HK-2 (cell line): ENCODE measurements around the gene TLE4.
"Not testable (repeated sequence)": the region's sequence is repeated elsewhere in the genome, so short reads cannot be mapped to it uniquely, and the experiment has no call there.

Source experiments
- DNase-seq: peaks from one replicate; pipeline ENCODE4 v3.0.0-alpha.2; 2018; ENCODE audit not compliant: unreplicated experiment

Gene TLE4

DNA sequence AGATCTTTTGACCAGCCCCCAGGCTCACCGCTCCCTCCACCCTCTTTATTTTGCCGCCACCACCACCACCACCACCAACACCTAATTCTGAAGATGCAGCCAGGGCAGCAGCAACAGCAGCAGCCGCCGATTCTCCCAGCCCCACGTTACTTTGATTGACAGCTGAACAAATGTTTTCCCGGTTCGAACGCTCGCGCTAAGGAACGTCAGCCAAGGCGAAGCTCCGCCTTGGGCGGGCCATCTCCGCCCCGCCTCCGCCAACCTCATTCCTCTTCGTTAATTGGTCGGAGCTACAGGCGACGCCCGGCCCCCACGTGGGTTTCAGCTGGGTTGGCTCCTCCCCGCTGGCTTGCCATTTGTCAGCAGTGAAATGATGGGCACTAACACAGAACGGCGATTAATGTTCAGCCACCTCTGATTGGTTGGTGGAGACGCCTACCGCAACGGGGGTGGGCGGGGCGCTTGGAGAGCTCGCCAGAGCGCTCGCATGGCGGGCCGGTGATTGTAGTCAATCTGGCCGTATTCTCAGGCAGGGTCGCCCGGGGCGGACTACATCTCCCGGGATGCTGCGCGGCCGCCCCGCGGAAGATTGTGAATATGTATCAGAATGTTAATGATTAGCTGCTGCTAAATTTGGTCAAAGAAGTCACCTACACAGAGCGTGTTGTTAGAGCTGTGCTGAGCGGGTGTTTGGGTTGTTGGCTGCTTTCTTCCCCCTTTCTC lies at the start of gene TLE4:
Gene TLE4, plus strand, starts transcription at position 657 of the 723 bp plus-strand sequence. CDS start 826 bp downstream, outside the sequence.
- peak; percentile 88 for DNase-seq

DNA sequence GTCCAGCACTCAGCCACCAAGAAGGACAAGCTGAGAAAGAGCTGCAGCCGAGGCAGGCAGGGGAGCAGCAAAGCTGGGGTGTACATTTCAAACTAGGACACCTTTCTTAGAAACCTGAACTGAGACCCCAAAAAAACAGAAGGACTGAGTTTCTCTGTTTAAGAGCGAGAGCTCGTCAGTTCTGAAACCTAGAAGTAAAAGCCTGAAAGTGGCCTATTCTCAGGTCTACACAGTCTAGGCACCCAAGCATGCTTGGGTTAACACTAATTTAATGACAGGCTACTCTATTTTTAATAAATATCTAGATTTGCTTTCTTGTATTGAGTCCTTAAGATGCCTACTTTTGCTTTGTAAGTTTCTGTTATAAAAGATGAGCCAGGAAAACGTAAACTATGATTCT lies 49.0 kb upstream of the TLE4 start:
- no peak for DNase-seq

DNA sequence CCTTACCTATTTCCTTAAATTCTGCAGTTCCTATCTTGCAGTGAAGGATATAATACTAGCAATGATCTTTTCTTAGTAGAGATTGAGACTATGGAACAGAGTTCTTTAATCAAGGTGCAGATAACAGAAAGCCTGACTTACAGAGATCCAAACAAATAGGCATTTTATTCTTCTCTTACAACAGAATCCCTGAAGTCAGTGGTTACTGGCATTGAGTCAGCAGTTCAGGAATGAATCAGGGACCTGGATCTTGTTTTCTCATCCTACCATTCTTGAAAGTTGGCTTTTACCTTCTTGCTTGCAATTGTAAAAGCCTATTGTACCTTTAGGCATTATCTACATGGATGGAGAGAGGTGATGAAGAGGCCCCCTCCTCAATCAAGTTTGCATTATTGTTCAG lies 47.5 kb upstream of the TLE4 start:
- no peak for DNase-seq

DNA sequence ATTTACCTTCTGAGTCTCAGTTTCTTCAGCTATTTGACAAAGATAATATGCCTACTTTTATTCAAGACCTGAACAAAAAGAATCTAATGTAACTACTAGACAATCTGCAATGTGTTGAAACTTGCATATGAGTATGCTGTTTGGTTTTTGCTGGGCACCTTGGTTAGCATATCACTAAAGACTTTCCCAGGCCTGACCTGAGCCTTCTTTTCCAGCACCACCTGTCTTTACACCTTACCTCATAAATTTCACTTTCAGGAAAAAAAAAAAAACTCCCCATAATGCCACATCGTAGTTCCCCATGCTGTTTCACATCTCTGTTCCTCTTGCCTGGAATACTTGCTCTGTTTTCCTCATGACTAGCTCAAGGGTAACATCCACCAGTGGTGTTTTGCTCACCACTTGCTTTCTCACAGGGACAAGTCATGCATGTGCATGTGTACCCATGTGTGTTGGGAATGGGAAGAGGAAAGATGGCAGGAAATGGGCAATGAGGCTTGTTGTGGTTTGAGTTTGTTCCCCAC lies 45.6 kb upstream of the TLE4 start:
- DNase-seq = no peak

- no peak for DNase-seq
Observed at GRCh38 chr9:79535534-79535933, 36.2 kb upstream of the TLE4 start.

DNA sequence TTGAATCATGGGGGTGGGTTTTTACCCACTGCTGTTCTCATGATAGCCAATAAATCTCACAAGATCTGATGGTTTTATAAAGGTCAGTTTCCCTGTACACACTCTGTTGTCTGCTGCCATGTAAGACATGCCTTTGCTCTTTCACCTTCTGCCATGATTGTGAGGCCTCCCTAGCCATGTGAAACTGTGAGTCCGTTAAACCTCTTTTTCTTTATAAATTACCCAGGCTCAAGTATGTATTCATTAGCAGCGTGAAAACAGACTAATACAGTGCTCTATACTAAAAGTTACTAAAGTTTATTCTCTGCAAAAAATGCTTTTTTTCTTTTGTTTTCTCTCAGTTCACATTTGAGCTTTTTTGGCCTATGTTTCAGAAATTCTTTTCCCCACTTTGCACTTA lies 33.9 kb upstream of the TLE4 start:
- no peak for DNase-seq

- no peak for DNase-seq
Observed at GRCh38 chr9:79542735-79543620, 28.8 kb upstream of the TLE4 start.

GRCh38 chr9:79544375-79544774 lies 27.4 kb upstream of the TLE4 start:
- DNase-seq = not testable (repeated sequence)

GRCh38 chr9:79551586-79551985 lies 20.2 kb upstream of the TLE4 start:
- no peak for DNase-seq

DNA sequence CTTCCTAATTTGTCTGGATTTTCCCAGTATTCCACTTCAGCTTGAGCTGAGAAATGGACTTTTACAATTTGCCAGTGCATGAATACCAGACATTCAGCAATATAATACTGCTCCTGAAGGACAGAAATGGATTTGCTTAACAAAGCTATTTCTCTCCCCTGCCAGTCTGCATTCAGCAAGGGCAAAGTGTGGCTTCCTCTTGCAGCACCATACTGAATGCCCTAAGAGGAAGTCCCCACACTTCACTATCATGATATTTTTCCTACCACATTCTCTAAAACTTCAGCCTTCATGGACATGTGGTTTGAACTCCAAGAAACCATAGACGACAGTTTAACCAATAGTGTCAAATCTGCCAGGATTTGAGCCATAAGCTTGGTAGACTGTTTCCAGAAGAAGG lies 19.8 kb upstream of the TLE4 start:
- DNase-seq = no peak

- DNase-seq = no peak
Observed at GRCh38 chr9:79555474-79556089, 16.2 kb upstream of the TLE4 start.

DNA sequence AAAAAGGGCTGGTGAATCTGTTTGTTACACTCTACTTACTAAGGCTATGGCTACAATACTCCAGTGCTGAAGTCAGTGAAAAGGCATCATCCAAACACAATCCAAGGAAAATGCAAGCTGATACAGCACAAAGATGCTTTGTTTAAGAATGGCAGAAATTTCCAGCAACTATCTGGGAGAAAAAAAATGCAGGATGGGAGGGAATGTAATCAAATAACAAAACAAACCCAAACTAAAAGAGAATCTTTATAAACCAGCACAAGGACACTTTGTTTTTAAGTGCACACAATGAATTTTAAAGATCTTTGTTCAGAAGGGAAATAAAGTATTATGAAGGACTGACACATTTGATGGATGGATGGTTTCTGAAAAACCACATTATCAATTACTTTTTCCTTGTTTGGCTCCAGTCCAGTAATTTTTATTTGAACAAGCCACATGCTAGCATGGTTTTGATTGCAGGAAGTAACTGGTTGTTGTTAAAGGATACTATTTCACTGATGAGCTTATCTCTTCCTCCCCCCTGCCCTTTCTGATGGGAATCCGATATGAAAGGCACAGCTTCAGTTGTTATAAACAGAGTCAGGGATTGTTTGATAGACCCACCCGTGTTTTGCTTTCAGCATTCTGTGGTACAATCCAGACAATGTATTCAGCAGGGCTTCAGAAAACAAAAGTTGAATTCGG lies 12.1 kb upstream of the TLE4 start:
- DNase-seq = no peak

DNA sequence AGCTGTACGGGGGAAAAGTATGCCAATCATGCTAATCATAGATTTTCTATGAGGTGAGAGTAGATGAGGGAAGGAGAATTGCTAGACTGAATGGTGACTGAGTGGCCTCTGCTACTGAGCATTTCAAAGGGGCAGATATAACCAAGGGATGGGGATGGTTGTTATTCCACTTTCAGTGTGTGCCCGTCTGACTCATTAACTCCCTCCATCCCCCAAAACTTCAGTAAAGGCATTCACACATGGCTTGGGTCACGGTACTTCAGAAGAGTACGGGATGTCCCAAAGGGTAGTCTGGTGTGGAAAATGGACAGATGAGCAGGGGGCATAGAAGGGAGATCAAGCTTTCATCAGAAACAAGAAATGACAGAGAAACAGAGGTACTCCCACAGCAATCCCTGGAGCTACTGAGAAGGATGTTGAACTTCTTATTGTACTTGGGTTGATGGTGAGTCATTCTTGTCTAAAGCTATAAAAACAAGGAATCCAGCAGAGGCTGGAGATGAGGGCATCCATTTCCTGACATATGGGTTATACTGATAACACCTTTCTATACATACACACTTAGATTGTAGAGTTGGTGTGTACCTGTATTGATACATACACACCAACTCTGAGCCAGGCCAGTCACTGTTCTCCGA lies 8.9 kb upstream of the TLE4 start:
- DNase-seq = no peak

GRCh38 chr9:79564105-79564504 lies 7.7 kb upstream of the TLE4 start:
- no peak for DNase-seq

GRCh38 chr9:79565245-79565644 lies 6.5 kb upstream of the TLE4 start:
- DNase-seq = no peak

DNA sequence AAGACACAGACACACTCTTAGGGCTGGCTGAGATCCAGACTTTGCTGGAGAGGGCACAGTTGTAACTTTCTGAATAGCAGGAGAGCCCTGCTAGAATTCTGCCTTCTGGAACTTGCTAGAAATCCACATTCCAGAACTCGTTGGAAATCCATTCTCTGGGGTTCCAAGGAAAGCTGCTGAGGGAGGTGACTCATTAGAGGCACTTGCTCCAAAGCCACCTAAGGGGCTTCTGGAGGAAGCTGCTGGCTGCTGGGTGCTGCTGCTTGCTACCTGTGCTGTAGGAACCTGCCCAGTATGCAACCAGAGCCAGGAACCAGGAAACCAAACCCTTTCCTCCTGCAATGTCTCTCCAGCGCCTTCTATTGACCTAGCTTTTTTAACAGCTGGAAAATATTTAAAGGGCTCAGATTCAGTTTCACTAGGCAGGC lies 4.1 kb upstream of the TLE4 start:
- no peak for DNase-seq

GRCh38 chr9:79568337-79569101 lies 3.2 kb upstream of the TLE4 start:
- no peak for DNase-seq

DNA sequence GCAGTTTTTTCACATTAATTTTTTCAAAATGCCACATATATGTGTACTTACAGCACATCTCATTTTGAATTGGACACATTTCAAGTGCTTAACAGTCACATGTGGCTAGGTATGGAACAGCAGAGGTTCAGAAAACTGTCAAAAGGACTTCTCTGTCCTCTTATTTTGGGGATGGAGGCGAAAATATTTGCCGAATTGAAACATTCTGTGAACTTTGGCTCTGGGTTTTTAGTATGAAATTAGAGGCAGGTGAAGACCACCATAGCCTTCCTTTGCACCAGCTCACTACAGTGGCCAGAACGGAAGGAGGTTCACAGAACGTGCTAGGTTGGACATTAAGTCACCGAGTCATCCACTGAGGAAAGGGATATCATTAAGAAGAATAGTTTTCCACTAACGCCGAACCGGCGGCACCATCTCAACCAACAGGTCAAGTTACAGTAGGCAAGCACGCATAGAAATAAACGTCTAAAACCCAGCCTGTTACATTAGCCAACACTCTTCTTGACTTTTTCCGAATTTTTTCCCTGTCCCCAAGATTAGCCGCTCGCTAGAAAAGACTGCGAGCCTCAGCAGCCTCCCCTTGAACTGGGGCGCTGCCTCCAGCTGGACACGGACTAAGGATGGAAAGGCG lies 1.8 kb upstream of the TLE4 start:
- no peak for DNase-seq

DNA sequence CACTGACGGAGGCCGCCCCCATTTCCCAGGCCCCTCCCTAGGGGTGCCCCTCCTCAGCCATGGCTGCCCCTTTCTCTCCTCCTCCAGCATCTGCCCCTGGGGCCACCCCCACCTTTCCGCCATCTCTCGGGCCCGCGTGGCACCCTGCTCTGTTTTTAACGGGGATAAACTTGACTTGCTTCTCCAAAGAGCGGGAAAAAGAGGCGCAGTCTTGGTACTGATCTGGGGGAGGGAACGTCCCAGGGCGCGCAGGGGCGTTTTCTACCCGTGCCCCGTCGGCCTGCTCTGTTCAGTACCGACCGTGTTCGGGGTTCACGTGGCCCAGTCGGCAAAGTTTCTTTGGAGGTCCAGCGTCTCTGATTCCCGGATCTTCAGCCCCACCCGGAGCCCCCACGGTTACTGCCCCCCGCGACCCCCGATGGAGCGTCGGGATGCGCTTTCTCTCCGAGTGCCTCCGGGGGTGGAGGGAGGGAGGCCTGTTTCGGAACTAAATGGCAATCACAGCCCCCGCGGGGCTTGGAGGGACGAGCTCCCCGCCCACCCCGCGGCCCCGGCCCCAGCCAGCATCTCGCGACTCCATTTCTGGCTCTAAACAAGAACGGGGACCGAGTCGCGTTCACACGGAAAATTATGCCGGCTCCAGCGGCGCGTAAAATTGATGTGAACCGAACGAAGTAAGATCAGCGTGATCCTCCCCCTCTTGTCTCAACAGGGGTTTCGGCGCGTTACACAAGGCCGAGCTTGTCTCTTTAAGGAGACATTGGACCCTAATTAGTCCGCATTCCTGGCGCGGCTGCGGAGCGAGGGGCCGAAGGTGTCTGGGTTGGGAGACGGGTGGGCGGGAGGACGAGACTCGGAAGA lies 1.1 kb upstream of the TLE4 start:
- DNase-seq = peak; percentile 14
